ENCODE data around the gene TRPV4.

TRPV4 gene

GRCh38 chr12:109804820-109805761, 28.1 kb downstream of the TRPV4 start:
- Histone ChIP-seq H3K4me3 (ENCODE audit: low read depth, low read length) (no peak overlapping the region), H3K36me3 (ENCODE audit: control insufficient read depth in 2 of 2, insufficient read depth in 1 of 2, low read length in 2 of 2) (no peaks in the 10 kb centered on the region), H3K9me3 (ENCODE audit: control insufficient read depth, insufficient read depth, low read depth, low read length) (no peaks in the 10 kb centered on the region), H3K27ac (ENCODE audit: extremely low read depth, low read depth, low read length) (no peak overlapping the region), H3K4me1 (ENCODE audit: control insufficient read depth, insufficient read depth, low read length) (no peaks in the 10 kb centered on the region)
- CTCF ChIA-PET = interaction anchor here (0.5 to 5.0 kb wide), 41 partner anchors 9 to 654 kb away, joined by 3 to 131 read pairs (median 5); partner anchors contain the start of genes MVK and TRPV4
- TF ChIP-seq ZNF2 (tag by site-specific recombination; IDR thresholded peaks at IDR 0.05) (peak; percentile 68; the same call in 1 of the 2 replicates), ZBTB48 (tag by site-specific recombination; IDR thresholded peaks at IDR 0.05) (peak; percentile 34; the same call in 1 of the 2 replicates), ZNF654 (tag by site-specific recombination; IDR thresholded peaks at IDR 0.05; ENCODE audit: low read depth) (peak; percentile 79), SCRT2 (tag by site-specific recombination; IDR thresholded peaks at IDR 0.05) (peak; percentile 44; the same call in 1 of the 2 replicates), ZBTB10 (tag by site-specific recombination; IDR thresholded peaks at IDR 0.05) (0 out of 2 replicates have a peak, but pooled peaks have one; percentile 35), ZNF391 (tag by site-specific recombination; IDR thresholded peaks at IDR 0.05; ENCODE audit: borderline replicate concordance, low read depth) (no peak), CTCF (tag by site-specific recombination; IDR thresholded peaks at IDR 0.05) (peak; percentile 75), ZNF335 (tag by site-specific recombination; conservative IDR thresholded peaks at IDR 0.05) (peak; percentile 74), ZNF677 (tag by site-specific recombination; IDR thresholded peaks at IDR 0.05) (no peak), MYNN (tag by site-specific recombination; IDR thresholded peaks at IDR 0.05; ENCODE audit: borderline replicate concordance) (no peak), PATZ1 (tag by site-specific recombination; IDR thresholded peaks at IDR 0.05) (peak; percentile 54; the same call in 1 of the 2 replicates), KLF8 (tag by site-specific recombination; IDR thresholded peaks at IDR 0.05) (peak; percentile 39; the same call in 1 of the 2 replicates)
- POLR2A ChIA-PET = no interaction called here

- ChIA-PET POLR2A (no interaction called here), CTCF (interaction anchor here (0.7 to 5.0 kb wide), 7 partner anchors 8 to 97 kb away, joined by 3 to 131 read pairs (median 11); no protein-coding TSS in a partner anchor)
- H3K27ac ChIP-seq (ENCODE audit: extremely low read depth, low read depth, low read length) = no peak overlapping the region
- no peaks in the 10 kb centered on the region for H3K9me3 ChIP-seq (ENCODE audit: control insufficient read depth, insufficient read depth, low read depth, low read length)
- H3K4me1 ChIP-seq (ENCODE audit: control insufficient read depth, insufficient read depth, low read length) = no peaks in the 10 kb centered on the region
- no peaks in the 10 kb centered on the region for H3K36me3 ChIP-seq (ENCODE audit: control insufficient read depth in 2 of 2, insufficient read depth in 1 of 2, low read length in 2 of 2)
- no peak overlapping the region for H3K4me3 ChIP-seq (ENCODE audit: low read depth, low read length)
- TF ChIP-seq ZNF175 (tag by site-specific recombination; IDR thresholded peaks at IDR 0.05) (no peak), ZNF488 (tag by site-specific recombination; IDR thresholded peaks at IDR 0.05) (no peak), ZNF239 (tag by site-specific recombination; IDR thresholded peaks at IDR 0.05) (peak; percentile 85), MEIS1 (CRISPR knock-in tag; IDR thresholded peaks at IDR 0.05; ENCODE audit: borderline replicate concordance) (no peak)
These were observed 29.5 kb downstream of the TRPV4 start for GRCh38 chr12:109803678-109804077.
